K562 (cell line): ENCODE results near the gene PAFAH2. TPM values are rescaled to one million over a fixed set of nuclear protein-coding genes. Genes with fewer than 3 reads are reported as not detected.

ENCODE experiments used
- HDAC3 ChIP-seq: fragments of 450-650 bp; IDR thresholded peaks from 2 replicates; pipeline ENCODE4 v1.6.1; 2018; ENCODE audit warnings: borderline replicate concordance, mild to moderate bottlenecking, moderate library complexity; ENCODE audit not compliant: partially characterized antibody
- HMGN3 ChIP-seq: IDR thresholded peaks from 2 replicates; pipeline ENCODE4 v1.6.1; 2011; ENCODE audit warnings: borderline replicate concordance, low read depth, mild to moderate bottlenecking, mixed read lengths, low read length; ENCODE audit not compliant: insufficient read length; ENCODE audit errors: extremely low read depth
- KLF6 ChIP-seq: fragments of 250-450 bp; sonication (Bioruptor Pico); IDR thresholded peaks from 2 replicates; pipeline ENCODE4 v1.4.0; 2020; ENCODE audit warnings: mild to moderate bottlenecking, moderate library complexity, borderline replicate concordance
- NRF1 ChIP-seq, 2 experiments: fragments of 450-650 bp; IDR thresholded peaks in 1 of 2; conservative IDR thresholded peaks in 1 of 2; 2 replicates each; pipeline ENCODE4 v1.6.1; 2014; ENCODE audit warnings: mild to moderate bottlenecking in 2 of 2
- RBM25 ChIP-seq: fragments of 200-400 bp; formaldehyde crosslinking; IDR thresholded peaks from 2 replicates; pipeline ENCODE4 v1.6.1; 2018; ENCODE audit warnings: low read length, low read depth, moderate library complexity; ENCODE audit not compliant: severe bottlenecking
- RHOXF2B ChIP-seq: fragments of 250-450 bp; sonication (Bioruptor Pico); conservative IDR thresholded peaks from 2 replicates; pipeline ENCODE4 v1.5.1; 2021
- SPI1 ChIP-seq: IDR thresholded peaks from 2 replicates; pipeline ENCODE4 v1.6.1; 2011; ENCODE audit warnings: low read depth, low read length, control low read depth, borderline replicate concordance
- SUPT5H ChIP-seq: fragments of 450-650 bp; IDR thresholded peaks from 2 replicates; pipeline ENCODE4 v1.6.1; 2016
- ZNF507 ChIP-seq: conservative IDR thresholded peaks from 2 replicates; pipeline ENCODE4 v1.6.1; 2017; ENCODE audit warnings: missing genetic modification characterization, missing compliant biosample characterization
- polyA plus RNA-seq, 8 experiments: library from polyadenylated mRNA; depleted of rRNA in 4 of 8; stranded (reverse) in 5 of 8; unstranded in 3 of 8; fragments of >200 nt; fragmentation: Nextera tagmentation in 2 of 8; fragmentation: Illumina TruSeq in 1 of 8; extraction: Ambion mirVana in 2 of 8; extraction: Trizol in 1 of 8; gene quantifications; 2 replicates each; pipeline versions ENCODE4 v1.2.1 to v1.2.3, GENCODE V29; 2011 to 2014; ENCODE audit warnings: inconsistent platforms in 1 of 8, missing spikeins in 1 of 8
- total RNA-seq, 7 experiments: library from RNA; depleted of rRNA in 6 of 7; stranded (reverse); fragments of >200 nt in 6 of 7; fragmentation: Illumina TruSeq in 2 of 7; extraction: Trizol in 2 of 7; gene quantifications; 2 replicates each; pipeline versions ENCODE4 v1.2.1 to v1.2.3, GENCODE V29; 2011 to 2021; ENCODE audit warnings: low replicate concordance in 1 of 7
- TF ChIP-seq, protein P1 (sequence below): conservative IDR thresholded peaks from 2 replicates; pipeline ENCODE4 v1.6.1; 2011; ENCODE audit warnings: low read depth, mild to moderate bottlenecking, low read length; ENCODE audit not compliant: control insufficient read depth
- TF ChIP-seq, protein P2 (sequence below): sonication (generic); formaldehyde crosslinking; IDR thresholded peaks from 2 replicates; pipeline ENCODE4 v1.8.0; 2023; ENCODE audit warnings: mild to moderate bottlenecking, missing genetic modification reagents
- TF ChIP-seq, protein P3 (sequence below): fragments of 250-450 bp; sonication (Bioruptor Pico); IDR thresholded peaks from 2 replicates; pipeline ENCODE4 v1.5.0; 2022; ENCODE audit warnings: mild to moderate bottlenecking
- TF ChIP-seq, protein P4 (sequence below): sonication (generic); formaldehyde crosslinking; IDR thresholded peaks from 2 replicates; pipeline ENCODE4 v1.8.1; 2023; ENCODE audit warnings: mild to moderate bottlenecking, missing genetic modification reagents, moderate library complexity
- TF ChIP-seq, protein P5 (sequence below): sonication (generic); formaldehyde crosslinking; IDR thresholded peaks from 2 replicates; pipeline ENCODE4 v1.8.1; 2022; ENCODE audit warnings: missing genetic modification reagents
- TF ChIP-seq, protein P6 (sequence below): fragments of 450-650 bp; formaldehyde crosslinking; IDR thresholded peaks from 2 replicates; pipeline ENCODE4 v1.4.0; 2022; ENCODE audit warnings: missing genetic modification characterization
- TF ChIP-seq, protein P7 (sequence below): sonication (generic); formaldehyde crosslinking; IDR thresholded peaks from 2 replicates; pipeline ENCODE4 v1.8.0; 2022; ENCODE audit warnings: missing genetic modification reagents, mild to moderate bottlenecking, moderate library complexity, borderline replicate concordance

Gene PAFAH2
- total and polyA plus RNA-seq, 9 of the 15 experiments (the other 6 are each of a cell fraction or from before 2014, with no cell fraction given), result 4.2 to 10.9 (median 6.8) TPM

DNA sequence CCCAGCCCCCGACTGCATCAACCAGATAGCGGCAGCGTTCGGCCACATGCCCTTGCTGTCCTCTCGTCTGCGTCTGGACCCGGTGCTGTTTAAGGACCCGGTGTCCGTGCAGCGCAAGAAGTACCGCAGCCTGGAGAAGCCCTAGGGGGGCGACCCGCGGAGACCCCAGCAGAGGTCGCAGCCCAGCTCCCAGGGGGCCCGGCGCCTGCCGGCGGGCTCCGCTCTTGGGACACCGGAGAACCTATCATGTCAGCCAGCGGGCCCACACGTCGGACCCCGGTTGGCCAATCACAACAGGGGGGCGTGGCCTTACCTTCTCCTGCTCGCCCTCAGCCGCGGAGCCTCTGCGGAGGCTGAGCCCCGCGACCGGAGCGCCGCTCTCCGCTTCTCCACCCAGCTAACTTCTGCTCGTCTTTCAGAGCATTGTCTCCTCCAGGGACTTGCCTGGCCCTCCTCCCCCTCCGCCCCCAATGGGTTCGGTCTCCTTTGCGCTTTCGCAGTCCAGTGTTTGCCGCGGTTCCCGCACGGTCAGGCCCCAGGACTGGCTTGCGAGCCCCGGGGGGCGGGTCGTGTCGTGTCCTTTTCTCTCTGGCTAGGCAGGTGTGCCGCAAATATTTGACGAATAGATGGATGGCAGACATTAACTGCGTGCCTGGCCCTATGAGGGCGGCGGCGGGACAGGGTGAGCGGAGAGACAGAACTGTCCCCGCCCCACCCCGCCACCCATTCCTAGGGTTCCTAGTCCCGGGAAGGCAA lies 37.5 kb upstream of the PAFAH2 start (continued):
- TF ChIP-seq KLF6 (CRISPR knock-in tag) (no peak), RBM25 (peak; percentile 86), SPI1 (no peak), RHOXF2B (CRISPR knock-in tag) (peak; percentile 34; the same call in 1 of the 2 replicates), HDAC3 (no peak), SUPT5H (peak; percentile 99), HMGN3 (peak; percentile 69), NRF1 (conservative IDR thresholded peaks at IDR 0.05 in 1 of 2, IDR thresholded peaks at IDR 0.05 in 1 of 2) (peak; percentile 58), ZNF507 (tag) (no peak)
- TF ChIP-seq, protein P1, sequence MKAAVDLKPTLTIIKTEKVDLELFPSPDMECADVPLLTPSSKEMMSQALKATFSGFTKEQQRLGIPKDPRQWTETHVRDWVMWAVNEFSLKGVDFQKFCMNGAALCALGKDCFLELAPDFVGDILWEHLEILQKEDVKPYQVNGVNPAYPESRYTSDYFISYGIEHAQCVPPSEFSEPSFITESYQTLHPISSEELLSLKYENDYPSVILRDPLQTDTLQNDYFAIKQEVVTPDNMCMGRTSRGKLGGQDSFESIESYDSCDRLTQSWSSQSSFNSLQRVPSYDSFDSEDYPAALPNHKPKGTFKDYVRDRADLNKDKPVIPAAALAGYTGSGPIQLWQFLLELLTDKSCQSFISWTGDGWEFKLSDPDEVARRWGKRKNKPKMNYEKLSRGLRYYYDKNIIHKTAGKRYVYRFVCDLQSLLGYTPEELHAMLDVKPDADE, result 0 out of 2 replicates have a peak, but pooled peaks have one; percentile 72
- TF ChIP-seq, protein P2, sequence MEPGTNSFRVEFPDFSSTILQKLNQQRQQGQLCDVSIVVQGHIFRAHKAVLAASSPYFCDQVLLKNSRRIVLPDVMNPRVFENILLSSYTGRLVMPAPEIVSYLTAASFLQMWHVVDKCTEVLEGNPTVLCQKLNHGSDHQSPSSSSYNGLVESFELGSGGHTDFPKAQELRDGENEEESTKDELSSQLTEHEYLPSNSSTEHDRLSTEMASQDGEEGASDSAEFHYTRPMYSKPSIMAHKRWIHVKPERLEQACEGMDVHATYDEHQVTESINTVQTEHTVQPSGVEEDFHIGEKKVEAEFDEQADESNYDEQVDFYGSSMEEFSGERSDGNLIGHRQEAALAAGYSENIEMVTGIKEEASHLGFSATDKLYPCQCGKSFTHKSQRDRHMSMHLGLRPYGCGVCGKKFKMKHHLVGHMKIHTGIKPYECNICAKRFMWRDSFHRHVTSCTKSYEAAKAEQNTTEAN (CRISPR knock-in tag), result peak; percentile 65; the same call in 1 of the 2 replicates
- TF ChIP-seq, protein P3, sequence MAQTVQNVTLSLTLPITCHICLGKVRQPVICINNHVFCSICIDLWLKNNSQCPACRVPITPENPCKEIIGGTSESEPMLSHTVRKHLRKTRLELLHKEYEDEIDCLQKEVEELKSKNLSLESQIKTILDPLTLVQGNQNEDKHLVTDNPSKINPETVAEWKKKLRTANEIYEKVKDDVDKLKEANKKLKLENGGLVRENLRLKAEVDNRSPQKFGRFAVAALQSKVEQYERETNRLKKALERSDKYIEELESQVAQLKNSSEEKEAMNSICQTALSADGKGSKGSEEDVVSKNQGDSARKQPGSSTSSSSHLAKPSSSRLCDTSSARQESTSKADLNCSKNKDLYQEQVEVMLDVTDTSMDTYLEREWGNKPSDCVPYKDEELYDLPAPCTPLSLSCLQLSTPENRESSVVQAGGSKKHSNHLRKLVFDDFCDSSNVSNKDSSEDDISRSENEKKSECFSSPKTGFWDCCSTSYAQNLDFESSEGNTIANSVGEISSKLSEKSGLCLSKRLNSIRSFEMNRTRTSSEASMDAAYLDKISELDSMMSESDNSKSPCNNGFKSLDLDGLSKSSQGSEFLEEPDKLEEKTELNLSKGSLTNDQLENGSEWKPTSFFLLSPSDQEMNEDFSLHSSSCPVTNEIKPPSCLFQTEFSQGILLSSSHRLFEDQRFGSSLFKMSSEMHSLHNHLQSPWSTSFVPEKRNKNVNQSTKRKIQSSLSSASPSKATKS (CRISPR knock-in tag), result no peak
- TF ChIP-seq, protein P4, sequence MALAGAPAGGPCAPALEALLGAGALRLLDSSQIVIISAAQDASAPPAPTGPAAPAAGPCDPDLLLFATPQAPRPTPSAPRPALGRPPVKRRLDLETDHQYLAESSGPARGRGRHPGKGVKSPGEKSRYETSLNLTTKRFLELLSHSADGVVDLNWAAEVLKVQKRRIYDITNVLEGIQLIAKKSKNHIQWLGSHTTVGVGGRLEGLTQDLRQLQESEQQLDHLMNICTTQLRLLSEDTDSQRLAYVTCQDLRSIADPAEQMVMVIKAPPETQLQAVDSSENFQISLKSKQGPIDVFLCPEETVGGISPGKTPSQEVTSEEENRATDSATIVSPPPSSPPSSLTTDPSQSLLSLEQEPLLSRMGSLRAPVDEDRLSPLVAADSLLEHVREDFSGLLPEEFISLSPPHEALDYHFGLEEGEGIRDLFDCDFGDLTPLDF (CRISPR knock-in tag), result no peak; the same call in 1 of the 2 replicates
- TF ChIP-seq, protein P5, sequence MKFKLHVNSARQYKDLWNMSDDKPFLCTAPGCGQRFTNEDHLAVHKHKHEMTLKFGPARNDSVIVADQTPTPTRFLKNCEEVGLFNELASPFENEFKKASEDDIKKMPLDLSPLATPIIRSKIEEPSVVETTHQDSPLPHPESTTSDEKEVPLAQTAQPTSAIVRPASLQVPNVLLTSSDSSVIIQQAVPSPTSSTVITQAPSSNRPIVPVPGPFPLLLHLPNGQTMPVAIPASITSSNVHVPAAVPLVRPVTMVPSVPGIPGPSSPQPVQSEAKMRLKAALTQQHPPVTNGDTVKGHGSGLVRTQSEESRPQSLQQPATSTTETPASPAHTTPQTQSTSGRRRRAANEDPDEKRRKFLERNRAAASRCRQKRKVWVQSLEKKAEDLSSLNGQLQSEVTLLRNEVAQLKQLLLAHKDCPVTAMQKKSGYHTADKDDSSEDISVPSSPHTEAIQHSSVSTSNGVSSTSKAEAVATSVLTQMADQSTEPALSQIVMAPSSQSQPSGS (CRISPR knock-in tag), result no peak
- TF ChIP-seq, protein P6, sequence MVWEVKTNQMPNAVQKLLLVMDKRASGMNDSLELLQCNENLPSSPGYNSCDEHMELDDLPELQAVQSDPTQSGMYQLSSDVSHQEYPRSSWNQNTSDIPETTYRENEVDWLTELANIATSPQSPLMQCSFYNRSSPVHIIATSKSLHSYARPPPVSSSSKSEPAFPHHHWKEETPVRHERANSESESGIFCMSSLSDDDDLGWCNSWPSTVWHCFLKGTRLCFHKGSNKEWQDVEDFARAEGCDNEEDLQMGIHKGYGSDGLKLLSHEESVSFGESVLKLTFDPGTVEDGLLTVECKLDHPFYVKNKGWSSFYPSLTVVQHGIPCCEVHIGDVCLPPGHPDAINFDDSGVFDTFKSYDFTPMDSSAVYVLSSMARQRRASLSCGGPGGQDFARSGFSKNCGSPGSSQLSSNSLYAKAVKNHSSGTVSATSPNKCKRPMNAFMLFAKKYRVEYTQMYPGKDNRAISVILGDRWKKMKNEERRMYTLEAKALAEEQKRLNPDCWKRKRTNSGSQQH (CRISPR knock-in tag), result peak; percentile 52; the same call in 1 of the 2 replicates
- TF ChIP-seq, protein P7, sequence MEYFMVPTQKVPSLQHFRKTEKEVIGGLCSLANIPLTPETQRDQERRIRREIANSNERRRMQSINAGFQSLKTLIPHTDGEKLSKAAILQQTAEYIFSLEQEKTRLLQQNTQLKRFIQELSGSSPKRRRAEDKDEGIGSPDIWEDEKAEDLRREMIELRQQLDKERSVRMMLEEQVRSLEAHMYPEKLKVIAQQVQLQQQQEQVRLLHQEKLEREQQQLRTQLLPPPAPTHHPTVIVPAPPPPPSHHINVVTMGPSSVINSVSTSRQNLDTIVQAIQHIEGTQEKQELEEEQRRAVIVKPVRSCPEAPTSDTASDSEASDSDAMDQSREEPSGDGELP (CRISPR knock-in tag), result 0 out of 2 replicates have a peak, but pooled peaks have one; percentile 43
